ENCODE results near the gene SCN9A.
"Not testable (repeated sequence)": the region's sequence is repeated elsewhere in the genome, so short reads cannot be mapped to it uniquely, and the experiment has no call there.

SCN9A gene

DNA sequence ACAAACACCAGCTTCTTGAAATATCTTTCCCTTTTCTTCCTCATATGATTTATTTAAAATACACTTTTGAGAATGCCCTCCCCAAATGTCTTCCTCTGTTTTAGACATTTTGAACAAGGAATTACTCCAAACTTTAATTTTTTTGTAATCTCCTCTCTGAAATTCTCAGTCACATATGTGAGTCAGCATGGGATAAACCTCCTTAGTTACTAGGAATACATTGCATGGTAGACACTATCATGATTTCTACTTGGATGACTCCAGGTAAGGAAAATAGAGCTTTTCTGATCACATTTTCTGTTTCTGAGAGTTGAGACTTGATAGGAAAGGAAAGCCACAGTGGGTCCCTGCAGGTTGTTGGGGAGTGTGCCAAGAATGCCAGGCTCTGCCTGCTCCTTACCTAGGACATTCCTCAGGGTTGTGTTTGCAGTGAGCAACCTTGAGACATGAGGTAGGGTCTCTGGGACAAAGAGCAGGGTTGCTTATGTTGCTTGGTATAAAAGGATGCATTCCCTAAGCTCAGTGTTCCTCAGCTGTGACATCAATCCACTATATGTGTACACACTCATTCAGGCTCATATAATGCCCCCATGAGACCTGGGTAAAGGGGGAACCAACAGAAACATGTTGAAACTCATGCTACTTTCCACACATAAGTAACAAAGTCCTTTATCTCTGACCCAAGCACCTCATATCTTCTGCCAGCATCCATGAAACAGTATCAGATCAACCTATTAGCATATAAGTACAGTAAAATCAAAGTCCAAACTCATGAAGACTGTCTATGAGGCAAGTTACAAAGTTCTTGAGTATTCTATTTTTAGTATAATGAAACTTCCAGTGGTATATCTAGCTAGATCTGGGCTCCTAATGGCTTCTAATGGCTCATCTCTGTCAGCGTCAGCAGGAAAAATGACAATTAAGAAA, 135.1 kb downstream of the SCN9A start:
- DNase-seq (ENCODE audit: low read depth in 1 of 2, low spot score in 1 of 2) = no peak
- in situ Hi-C loops (cut with HindIII; ENCODE audit: low pct_unique_long_range_greater_than_20kb, low sequenced_read_pairs) = no loop called here
- no peak for TF ChIP-seq JUND (IDR thresholded peaks at IDR 0.05; ENCODE audit: low read depth)

- in situ Hi-C loops (cut with HindIII; ENCODE audit: low pct_unique_long_range_greater_than_20kb, low sequenced_read_pairs) = no loop called here
- no peak for TF ChIP-seq JUND (IDR thresholded peaks at IDR 0.05; ENCODE audit: low read depth)
- no peak for DNase-seq (ENCODE audit: low read depth in 1 of 2, low spot score in 1 of 2)
These were observed 136.2 kb downstream of the SCN9A start for GRCh38 chr2:166239548-166239947.

DNA sequence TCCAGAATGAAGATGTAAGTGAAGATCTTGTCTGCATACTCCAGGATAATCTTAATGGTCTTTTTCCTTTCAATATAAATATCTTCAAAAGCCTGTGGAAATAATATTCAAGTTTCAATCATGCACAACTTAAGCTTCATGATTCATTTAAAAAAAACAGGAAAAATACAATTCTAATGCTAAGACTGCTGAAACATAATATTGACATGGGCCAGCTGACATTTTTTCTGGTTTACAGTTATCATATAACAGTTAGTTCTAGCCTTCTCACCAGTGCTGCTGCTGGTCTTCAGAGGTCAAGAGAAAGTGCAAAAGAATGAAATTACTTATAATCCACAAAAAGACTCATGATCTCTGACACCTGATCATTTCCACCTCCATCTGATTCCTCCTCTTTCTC, 137.6 kb downstream of the SCN9A start:
- in situ Hi-C loops (cut with HindIII; ENCODE audit: low pct_unique_long_range_greater_than_20kb, low sequenced_read_pairs) = no loop called here
- DNase-seq (ENCODE audit: low read depth in 1 of 2, low spot score in 1 of 2) = no peak
- TF ChIP-seq JUND (IDR thresholded peaks at IDR 0.05; ENCODE audit: low read depth) = no peak

DNA sequence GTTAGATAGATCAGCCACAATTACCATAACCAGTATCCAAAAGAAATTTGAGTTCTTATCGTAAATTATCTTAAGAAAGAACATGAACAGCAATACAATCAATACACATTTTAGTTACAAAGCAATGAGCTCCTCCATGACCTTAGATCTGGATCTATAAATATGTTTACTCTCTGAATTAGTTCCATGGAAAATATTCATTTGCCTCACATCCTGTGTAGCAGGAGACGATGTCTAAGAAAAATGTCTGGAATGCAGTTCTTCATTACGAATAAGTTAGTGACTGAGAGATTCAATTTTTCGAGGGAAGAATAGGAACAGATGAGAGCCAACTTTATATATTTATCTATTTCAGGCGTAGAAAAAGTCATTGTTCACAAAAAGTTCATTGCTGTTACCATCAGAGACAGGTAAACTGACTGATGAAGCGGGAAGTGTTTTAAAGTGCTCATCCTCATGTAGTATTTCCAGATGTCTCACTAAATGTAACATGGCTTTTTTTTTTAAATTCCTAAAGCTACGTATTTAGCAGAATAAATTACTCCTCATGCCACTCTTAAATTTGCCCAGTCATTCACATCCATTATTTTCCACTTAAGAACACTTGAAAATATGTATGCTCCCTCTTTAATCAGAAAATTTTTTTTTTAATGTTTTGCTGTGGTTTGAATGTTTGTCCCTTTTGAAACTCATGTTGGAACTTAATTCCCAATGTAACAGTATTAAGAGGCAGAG, 141.5 kb downstream of the SCN9A start:
- in situ Hi-C loops (cut with HindIII; ENCODE audit: low pct_unique_long_range_greater_than_20kb, low sequenced_read_pairs) = no loop called here
- DNase-seq (ENCODE audit: low read depth in 1 of 2, low spot score in 1 of 2) = no peak
- TF ChIP-seq JUND (IDR thresholded peaks at IDR 0.05; ENCODE audit: low read depth) = no peak

DNA sequence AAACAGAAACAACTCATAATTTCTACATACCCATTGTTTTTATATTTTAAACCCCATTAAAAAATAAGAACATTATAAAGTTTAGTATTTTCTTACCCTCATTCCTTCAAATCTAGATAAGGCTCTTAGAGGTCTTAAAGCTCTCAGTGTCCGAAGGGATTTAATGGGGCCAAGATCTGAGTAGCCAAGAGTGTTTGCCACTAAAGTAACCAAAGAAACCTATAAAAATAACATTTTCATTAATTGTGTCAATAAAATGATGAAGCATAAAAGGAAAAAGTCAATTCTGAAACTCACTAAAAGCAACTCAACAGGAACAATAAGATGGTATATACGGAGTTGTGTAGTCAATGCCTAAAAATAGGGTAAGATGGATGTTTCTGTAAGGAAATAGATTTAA, 142.5 kb downstream of the SCN9A start:
- in situ Hi-C loops (cut with HindIII; ENCODE audit: low pct_unique_long_range_greater_than_20kb, low sequenced_read_pairs) = no loop called here

GRCh38 chr2:166230724-166231070, 145.0 kb downstream of the SCN9A start:
- TF ChIP-seq JUND (IDR thresholded peaks at IDR 0.05; ENCODE audit: low read depth) = no peak
- in situ Hi-C loops (cut with HindIII; ENCODE audit: low pct_unique_long_range_greater_than_20kb, low sequenced_read_pairs) = no loop called here
- DNase-seq (ENCODE audit: low read depth in 1 of 2, low spot score in 1 of 2) = no peak

More for the DNA sequence above, 142.5 kb downstream of the SCN9A start:
- DNase-seq (ENCODE audit: low read depth in 1 of 2, low spot score in 1 of 2) = no peak
- TF ChIP-seq JUND (IDR thresholded peaks at IDR 0.05; ENCODE audit: low read depth) = no peak

DNA sequence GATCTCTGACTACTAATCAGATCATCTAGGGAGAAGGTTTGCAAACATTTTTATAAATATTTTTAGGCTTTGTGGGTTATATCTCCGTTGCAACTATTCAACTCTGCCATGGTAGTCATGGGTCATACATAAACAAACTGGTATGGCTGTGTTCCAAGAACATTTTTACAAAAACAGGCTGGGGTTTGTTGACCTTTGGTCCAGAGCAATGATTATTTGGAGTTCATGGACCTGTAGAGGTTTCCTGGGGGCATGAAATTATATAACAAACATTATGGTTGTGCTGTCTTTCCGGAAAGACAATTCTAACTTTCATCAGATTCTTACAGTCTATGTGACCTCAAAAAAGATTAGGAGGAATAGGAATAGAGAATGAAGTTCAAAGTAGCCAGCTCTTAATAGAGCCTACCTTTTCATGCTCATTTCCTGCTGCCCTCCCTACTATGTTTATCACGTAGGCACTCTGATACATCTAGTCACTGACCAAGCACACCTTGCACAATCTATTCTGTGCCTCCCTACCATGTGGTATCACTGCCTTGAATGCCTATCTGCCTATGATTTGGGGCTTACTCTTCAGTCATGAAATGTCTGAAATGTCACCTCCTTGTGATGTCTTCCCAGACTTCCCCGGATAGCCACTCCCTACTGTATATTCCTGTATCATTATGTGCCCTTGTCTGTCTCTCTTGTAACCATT, 145.6 kb downstream of the SCN9A start:
- TF ChIP-seq JUND (IDR thresholded peaks at IDR 0.05; ENCODE audit: low read depth) = no peak
- in situ Hi-C loops (cut with HindIII; ENCODE audit: low pct_unique_long_range_greater_than_20kb, low sequenced_read_pairs) = no loop called here
- no peak for DNase-seq (ENCODE audit: low read depth in 1 of 2, low spot score in 1 of 2)

DNA sequence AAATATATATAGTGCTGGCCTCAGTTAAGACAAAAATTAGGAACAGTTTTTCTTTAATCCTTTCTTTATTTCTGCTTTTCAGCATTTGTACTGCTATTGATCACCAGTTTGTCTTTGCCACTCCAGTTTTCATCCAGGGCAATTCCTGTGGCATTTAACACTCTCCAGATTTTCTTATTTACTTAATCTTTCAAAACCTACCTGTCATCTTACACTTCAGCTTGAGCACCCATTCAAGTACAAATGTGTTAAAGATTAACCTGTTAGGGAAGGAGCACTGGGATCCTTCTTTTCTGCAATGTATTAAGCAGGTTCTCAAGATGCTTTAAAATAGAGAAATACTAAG, 146.1 kb downstream of the SCN9A start:
- in situ Hi-C loops (cut with HindIII; ENCODE audit: low pct_unique_long_range_greater_than_20kb, low sequenced_read_pairs) = no loop called here
- no peak for TF ChIP-seq JUND (IDR thresholded peaks at IDR 0.05; ENCODE audit: low read depth)
- DNase-seq (ENCODE audit: low read depth in 1 of 2, low spot score in 1 of 2) = no peak

- TF ChIP-seq JUND (IDR thresholded peaks at IDR 0.05; ENCODE audit: low read depth) = no peak
- in situ Hi-C loops (cut with HindIII; ENCODE audit: low pct_unique_long_range_greater_than_20kb, low sequenced_read_pairs) = no loop called here
- DNase-seq (ENCODE audit: low read depth in 1 of 2, low spot score in 1 of 2) = no peak
These were observed 151.5 kb downstream of the SCN9A start for GRCh38 chr2:166224197-166224596.

DNA sequence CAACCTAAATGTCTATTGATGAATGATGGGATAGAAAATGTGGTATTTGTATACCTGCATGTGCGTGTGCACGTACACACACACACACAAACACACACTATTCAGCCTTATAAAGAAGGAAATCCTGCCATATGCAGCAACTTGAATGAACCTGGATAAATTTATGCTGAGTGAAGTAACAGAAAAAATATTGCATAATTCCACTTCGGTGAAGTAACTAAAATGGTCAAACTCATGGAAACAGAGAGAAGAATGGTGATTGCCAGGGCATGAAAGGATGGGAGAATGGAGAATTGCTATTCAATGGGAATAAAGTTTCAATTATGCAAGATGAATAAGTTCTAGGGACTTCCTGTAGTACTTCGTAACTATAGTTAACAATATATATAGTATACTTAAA, 152.4 kb downstream of the SCN9A start:
- no peak for DNase-seq (ENCODE audit: low read depth in 1 of 2, low spot score in 1 of 2)
- no peak for TF ChIP-seq JUND (IDR thresholded peaks at IDR 0.05; ENCODE audit: low read depth)
- in situ Hi-C loops (cut with HindIII; ENCODE audit: low pct_unique_long_range_greater_than_20kb, low sequenced_read_pairs) = no loop called here

- DNase-seq (ENCODE audit: low read depth in 1 of 2, low spot score in 1 of 2) = no peak
- in situ Hi-C loops (cut with HindIII; ENCODE audit: low pct_unique_long_range_greater_than_20kb, low sequenced_read_pairs) = no loop called here
- TF ChIP-seq JUND (IDR thresholded peaks at IDR 0.05; ENCODE audit: low read depth) = no peak
These were observed 164.7 kb downstream of the SCN9A start for GRCh38 chr2:166211079-166211478.

GRCh38 chr2:166209944-166210343, 165.8 kb downstream of the SCN9A start:
- DNase-seq (ENCODE audit: low read depth in 1 of 2, low spot score in 1 of 2); in situ Hi-C loops (cut with HindIII; ENCODE audit: low pct_unique_long_range_greater_than_20kb, low sequenced_read_pairs): not testable (repeated sequence)

DNA sequence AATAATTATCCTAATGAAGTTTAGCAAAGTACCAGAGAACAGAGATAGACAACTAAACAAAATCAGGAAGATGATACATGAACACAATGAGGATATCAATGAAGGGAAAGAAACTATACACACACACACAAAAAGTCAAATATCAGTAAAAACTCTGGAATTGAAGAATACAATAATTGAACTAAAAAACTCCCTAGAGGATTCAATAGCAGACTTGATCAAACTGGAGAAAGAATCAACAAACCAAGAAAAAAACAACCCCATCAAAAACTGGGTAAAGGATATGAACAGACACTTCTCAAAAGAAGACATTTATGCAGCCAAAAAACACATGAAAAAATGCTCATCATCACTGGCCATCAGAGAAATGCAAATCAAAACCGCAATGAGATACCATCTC, 166.4 kb downstream of the SCN9A start:
- DNase-seq (ENCODE audit: low read depth in 1 of 2, low spot score in 1 of 2); in situ Hi-C loops (cut with HindIII; ENCODE audit: low pct_unique_long_range_greater_than_20kb, low sequenced_read_pairs): not testable (repeated sequence)

DNA sequence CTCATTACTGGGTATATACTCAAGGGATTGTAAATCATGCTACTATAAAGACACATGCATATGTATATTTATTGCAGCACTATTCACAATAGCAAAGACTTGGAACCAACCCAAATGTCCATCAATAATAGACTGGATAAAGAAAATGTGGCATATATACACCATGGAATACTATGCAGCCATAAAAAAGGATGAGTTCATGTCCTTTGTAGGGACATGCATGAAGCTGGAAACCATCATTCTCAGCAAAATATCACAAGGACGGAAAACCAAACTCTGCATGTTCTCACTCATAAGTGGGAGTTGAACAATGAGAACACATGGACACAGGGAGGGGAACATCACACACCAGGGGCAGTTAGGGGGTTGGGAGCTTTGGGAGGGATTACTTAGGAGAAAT, 169.6 kb downstream of the SCN9A start:
- in situ Hi-C loops (cut with HindIII; ENCODE audit: low pct_unique_long_range_greater_than_20kb, low sequenced_read_pairs); DNase-seq (ENCODE audit: low read depth in 1 of 2, low spot score in 1 of 2): not testable (repeated sequence)

All from T47D (cell line).